ENCODE data around the gene KIF20B.
"Not testable (repeated sequence)": the region's sequence is repeated elsewhere in the genome, so short reads cannot be mapped to it uniquely, and the experiment has no call there.

Gene KIF20B

DNA sequence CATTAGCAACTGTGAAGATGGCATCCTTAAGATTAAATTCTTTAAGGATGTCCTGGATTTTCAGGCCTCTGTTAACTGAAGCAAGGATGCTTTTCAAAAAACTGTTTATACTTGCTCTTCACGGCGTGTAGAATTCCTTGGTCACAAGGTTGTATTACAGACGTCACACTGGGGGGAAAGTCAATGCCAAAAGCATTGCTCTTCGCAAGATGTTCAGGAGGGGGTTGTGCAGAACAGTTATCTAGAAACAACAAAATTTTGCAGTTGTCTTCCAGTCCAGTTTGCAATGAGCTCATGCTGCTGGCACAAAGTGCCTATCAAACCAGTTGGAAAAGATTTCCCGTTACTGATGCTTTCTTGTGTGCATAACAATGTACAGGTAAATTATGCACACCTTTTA, 8.2 kb upstream of the KIF20B start:
- DNase-seq, result no peak

DNA sequence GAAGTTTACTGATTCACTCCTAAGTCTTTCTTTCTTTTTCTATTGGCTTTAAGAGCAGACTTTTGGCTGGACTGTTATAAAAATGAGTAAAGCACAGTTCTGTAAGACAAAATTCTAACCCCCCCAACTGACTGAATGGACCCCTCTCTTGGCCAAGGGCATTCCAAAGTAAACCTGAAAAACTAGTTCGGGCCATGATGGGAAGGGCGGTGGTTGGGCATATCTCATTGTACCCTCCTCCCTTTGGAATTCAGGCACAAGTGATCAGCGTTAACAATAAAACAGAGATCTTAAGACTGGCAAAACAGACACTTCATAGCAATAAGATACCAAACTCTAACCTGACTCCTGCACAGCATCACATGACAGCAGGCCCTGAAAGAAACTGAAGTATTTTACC, 6.1 kb upstream of the KIF20B start:
- DNase-seq, result no peak

DNA sequence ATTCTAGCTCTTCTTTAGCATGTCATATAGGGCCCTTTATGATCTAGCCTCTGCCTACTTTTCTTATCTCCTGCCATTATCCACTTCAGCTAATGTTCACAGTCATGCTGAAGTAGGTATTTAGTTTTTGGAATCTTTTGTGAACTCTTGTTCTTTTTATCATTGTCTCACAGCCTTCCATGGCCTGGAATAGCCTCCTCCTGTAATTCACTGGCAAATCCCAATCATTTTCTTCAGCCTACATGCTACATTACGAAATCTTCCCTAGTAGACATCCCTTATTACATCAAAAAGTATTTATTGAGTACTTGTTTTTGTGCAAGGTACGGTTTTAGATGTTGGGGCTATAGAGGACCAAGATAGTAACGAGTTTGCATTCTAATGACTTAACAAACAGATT, 3.4 kb upstream of the KIF20B start:
- DNase-seq, result no peak

DNA sequence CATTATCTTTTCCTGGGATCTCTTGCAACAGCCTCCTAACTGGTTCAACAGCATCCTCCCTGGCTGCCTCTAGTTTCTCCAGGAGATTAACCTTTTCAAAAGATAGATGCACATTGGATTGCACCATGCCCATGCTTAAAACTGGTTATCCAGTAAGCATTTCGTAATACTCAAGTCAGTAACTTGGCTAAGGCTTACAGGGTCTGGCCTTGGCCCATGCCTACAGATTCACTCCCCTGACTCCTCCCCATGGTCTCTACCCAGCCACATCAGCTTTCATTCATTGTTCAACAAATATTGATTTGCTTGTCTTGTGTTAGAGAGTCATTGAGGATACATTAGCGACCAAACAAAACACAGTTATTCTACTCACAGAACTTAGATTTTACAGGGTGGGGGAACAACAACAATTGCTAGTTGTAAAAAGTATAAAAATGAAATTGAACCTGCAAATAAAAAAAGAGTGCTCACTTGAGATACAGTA, 1.8 kb upstream of the KIF20B start:
- DNase-seq, result no peak

DNA sequence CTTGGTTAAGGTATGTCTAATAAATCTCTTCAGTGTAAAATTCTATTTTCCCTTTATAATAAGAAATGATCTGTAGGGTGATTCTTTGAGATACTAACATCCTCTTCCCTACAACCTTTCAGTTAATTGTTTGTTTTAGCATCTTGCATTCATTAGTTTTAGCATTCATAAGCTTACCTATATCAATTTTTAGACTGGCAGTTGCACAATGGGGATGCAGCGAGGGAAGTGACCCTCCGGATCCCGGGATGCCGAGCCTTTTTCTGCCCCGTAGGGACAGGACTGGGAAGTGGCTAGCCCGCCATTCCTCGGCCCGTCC, 508 bp upstream of the KIF20B start:
- DNase-seq, result no peak

DNA sequence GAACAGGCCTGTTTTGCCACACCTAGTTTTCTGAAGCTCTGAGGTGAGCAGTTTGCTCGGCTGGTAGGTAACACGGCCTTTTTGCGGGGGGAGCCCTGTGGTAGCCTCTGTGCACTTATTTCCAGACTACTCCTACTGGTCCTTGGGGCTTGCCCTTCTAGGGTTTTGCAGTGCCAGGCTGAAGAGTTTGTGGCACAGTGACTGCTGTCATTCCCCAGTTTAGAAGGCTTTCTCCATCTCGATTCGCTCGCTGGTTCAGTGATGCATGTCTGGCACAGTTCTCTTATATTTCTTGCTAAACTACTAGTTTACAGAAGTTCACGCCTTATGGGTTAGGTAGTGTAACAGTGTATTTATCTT, 711 bp downstream of the KIF20B start:
- DNase-seq, result peak; percentile 26

DNA sequence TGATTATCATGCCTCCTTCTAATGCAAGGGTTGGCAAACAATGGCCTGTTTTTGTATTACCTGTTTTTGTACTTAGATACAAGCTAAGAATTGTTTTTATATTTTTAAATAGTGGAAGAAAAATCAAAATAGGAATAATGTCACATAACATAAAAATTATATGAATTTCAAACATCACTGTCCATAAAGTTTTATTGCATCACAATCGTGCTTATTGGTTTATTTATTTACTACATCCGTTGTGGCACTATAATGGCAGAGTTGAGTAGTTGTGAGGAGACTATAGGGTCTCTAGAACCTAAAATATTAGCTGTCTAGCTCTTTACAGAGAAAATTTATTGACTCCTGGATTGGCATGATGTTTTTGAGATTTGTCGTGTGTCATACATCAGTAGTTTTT, 4.1 kb downstream of the KIF20B start:
- no peak for DNase-seq

DNA sequence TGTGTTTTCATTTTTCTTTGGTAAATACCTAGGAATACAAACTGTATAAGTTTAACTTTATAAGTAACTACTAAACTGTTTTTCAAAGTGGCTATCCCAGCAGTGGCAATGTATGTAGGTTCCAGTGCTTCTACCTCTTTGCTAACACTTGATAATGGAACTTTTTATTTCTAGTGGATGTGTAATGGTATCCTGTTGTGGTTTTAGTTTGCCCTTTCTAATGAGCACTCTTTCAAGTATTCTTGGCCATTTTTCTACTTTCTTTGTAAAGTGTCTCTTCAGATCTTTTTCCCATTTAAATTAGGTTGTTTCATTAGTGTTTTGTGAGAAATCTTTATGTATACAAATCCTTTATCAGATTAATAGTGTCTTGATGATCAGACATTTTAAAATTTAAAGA, 4.6 kb downstream of the KIF20B start:
- DNase-seq, result no peak

DNA sequence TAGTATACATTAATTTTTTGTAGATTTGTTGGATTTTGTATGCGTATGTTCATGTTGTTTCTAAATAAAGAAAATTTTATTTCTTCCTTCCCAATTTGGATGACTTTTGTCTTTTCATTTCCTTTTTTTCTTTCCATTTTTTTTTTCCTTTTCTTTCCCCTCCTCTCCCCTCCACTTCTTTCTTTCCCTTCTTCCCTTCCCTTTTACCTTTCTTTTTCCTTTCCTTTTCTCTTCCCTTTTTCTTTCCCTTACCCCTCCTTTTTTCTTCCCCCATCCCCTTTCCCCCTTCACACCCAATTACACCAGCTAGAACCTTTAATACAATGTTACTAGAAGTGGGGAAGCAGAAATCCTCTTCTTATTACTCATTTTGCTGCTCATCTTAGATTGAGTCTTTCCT, 6.0 kb downstream of the KIF20B start:
- no peak for DNase-seq

DNA sequence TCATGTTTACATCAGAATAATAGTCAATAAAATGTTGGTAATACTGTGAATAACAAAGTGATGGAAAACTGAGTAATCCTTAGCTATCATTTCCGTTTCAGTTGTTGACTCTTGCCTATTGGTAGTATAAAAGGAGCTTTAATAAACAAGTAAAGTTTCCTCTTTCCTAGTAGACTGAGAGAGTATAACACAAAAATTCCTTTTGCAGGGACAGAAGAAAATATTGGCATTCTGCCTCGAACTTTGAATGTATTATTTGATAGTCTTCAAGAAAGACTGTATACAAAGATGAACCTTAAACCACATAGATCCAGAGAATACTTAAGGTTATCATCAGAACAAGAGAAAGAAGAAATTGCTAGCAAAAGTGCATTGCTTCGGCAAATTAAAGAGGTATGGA, 9.4 kb downstream of the KIF20B start:
- no peak for DNase-seq

DNA sequence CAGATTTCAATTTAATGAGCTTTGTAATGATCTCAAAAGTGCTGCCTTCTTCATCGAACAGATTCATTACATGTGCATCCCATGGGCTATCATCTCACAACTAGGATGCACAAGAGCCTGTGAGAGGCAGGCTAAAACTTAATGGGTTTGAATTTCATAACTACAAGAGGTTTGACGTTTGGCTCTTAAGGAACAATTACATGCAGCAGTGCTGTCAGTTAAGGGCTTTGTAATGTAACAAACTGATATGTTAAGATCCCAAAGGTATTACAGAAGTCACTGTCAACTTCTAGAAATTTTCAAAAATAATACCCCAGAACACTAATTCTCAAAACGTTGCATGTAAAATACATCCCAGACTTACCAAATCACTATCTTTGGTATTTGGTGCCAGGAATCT, 33.2 kb downstream of the KIF20B start:
- no peak for DNase-seq

DNA sequence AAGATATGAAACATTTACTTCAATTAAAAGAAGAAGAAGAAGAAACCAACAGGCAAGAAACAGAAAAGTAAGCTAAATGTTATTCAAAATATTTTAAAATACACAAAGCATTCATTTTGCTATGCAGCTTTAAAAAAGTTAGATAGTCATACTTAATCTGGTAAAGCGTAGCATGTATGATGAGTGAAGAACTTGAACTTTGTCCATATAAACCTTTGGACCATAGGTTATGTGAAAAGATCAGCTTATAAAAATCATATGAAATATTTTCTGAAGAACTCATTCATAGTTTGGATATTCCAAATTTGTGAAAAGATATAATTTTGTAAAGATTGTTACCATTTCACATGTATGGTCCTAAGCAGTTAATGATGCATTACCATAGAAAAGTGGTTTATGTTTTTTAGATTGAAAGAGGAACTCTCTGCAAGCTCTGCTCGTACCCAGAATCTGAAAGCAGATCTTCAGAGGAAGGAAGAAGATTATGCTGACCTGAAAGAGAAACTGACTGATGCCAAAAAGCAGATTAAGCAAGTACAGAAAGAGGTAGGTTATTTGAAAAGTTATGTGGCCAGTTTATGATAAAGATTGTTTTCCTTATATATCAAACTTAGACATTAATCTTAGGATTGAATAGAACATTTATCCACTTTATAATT, 37.3 kb downstream of the KIF20B start:
- DNase-seq, result no peak

DNA sequence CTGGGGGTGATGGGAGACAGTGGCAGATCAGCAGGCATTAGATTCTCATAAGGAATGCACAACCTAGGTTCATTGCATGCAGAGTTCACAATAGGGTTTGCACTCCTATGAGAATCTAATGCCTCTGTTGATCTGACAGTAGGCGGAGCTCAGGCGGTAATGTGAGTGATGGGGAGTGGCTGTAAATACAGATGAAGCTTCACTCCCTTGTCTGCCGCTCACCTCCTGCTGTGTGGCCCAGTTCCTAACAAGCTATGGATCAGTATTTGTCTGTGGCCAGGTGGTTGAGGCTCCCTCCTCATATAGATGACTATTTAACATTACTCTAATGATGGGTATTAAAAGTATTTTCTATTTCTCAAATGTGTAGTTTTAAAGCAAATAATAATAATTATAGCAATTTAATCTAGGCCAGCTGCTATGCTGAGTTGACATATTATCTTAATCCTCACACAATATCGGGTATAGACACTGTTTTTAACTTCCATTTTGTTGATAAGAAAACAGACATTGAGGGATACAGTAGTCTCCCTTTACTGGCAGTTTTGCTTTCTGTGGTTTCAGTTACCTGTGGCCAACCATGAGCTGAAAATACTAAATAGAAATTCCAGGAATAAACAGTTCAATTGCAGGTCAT, 39.9 kb downstream of the KIF20B start:
- no peak for DNase-seq

DNA sequence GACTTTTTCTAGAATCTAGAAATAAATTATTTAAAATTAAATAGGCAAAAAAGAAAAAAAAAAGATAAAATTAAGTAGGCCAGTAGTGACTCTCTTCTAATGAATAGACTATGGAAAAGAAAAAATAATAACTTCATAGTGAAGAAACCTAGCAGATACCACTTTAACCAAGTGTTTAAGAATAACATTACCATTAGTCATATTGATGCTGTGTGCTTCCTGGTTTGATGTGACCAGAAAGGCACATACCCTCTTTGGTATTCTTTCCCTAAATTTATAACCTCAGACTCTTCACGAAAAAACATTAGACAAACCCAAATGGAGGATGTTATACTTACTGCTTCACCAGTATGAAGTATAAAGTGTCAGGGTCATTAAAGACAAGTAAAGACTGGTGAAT, 42.6 kb downstream of the KIF20B start:
- DNase-seq, result no peak

DNA sequence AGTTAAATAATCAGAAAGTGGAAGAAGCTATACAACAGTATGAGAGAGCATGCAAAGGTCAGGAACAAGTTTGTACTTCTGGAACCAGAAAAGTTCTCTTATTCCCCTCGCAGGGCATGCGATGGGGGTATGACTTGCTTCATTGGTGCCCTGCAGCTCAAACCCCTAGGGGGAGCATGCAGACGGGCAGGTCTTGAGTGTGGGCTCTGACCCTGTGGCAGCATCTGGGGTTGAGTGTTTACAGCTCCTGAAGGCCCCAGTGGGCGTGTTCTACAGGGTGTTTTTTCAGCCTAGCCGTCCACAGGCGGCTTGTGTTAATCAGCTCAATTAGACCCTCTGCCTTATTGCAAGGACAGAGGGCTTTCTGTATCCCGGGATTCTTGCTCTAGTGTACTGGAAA, 44.5 kb downstream of the KIF20B start:
- DNase-seq, result no peak

DNA sequence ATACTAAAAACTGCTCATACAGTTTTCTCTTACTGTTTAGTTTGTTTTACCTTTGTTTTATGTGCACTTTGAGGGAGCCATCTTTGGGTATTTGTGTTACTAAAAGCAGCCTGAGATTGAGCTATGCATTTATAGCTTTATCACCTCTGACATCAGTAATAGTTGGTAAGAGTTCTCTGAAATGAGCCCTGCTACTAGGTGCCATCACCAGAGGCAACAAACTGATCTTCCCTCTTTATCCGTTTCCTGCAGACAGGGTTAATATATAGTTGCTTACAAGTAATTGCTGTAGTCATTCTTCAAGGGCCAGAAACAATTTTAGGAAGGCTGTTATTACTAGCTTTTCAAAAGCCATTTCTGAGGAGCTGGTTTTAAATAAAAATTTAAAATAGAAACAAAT, 49.1 kb downstream of the KIF20B start:
- DNase-seq, result no peak

DNA sequence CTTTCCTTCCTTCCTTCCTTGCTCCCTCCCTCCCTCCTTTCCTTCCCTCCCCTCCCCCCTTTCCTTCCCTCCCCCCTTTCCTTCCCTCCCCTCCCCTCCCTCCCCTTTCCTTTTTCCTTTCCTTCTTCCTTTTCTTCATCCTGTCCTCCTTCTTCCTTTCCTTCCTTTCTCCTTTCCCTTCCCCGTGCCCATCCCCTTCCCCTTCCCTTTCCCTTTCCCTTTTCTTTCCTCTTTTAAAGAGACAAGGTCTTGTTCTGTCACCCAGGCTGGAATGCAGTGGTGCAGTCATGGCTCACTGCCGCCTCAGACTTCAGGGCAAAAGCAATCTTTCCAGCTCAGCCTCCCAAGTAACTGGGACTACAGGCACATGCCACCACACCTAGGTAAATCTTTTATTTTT, 54.0 kb downstream of the KIF20B start:
- no peak for DNase-seq

DNA sequence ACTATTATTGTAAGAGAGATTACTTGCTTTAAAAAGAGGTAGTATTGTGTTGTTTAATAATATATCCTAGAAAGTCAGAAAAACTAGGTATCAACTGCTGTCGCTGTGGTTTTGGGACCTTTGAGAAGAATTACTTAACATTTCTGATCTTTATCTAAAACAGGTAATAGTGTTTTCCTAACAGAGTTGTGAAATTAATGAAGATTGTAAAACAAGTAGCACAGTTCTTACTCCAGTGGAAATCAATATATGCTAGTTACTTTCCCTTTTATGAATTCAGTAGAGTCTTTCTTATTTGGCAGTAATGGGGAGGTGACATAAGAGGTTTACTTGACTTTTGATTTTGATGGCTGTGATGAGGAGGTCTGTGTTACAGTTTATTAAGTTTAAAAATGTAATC, 58.1 kb downstream of the KIF20B start:
- DNase-seq, result no peak

DNA sequence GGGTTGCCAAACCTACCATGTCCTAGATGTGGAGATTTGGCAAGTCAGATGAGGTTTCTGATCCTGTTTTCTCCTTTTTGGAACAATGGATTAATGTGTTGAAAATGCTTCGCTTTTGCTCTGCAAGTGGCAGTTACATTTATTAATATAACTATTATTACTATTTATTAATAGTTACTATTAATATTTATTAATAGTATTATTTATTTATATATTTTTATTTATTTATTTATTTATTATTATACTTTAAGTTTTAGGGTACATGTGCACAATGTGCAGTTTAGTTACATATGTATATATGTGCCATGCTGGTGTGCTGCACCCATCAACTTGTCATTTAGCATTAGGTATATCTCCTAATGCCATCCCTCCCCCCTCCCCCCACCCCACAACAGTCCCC, 62.3 kb downstream of the KIF20B start:
- not testable (repeated sequence) for DNase-seq

DNA sequence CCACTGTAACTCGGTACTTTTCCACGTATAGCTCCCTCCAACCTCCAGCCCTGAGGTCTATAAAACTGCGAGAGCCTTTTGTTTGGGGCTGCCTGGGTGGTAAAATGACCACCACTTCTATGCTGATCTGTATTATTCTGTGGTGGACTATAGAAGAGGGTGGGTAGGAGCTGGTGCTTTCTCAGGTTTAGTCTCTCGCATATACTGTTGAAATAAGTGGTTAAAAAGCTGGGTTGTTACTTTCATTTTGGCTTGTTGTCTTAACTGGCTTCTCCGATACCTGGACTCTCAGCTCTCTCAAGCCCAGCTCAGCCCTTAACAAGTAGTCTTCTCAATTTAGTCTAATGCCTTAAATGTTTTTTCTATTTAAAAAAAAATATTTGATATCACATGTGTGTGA, 70.3 kb downstream of the KIF20B start:
- DNase-seq, result no peak

DNA sequence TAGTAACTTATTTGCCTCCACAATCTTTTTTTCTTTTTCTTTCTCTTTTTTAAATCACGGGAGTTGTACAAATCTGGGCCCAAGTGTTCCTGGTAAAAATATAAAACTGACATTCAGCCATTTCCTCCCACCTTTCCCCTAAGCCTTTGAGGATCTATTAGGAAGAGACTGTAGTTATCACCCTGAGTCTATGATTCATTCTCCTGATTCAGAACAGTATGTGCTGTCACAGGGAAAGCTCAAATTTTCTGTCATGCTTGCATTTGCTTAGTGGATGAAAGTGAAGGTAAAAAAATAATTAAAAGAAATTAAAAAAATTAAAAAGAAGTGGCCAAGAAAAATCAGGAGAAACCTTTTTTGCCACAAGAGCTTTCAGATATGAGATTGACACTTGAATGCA, 71.7 kb downstream of the KIF20B start:
- no peak for DNase-seq

DNA sequence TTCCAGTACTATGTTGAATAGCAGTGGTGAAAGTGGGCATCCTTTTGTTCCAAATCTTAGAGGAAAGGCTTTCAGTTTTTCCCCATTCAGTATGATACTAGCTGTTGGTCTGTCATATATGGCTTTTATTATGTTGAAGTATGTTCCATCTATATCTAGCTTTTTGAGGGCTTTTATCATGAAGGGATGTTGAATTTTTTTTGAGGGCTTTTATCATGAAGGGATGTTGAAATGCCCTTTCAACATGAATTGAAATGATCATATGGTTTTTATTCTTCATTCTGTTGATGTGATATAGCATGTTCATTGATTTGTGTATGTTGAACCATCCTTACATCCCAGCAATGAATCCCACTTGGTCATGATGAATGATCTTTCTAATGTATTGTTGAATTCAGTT, 75.3 kb downstream of the KIF20B start:
- DNase-seq, result no peak

DNA sequence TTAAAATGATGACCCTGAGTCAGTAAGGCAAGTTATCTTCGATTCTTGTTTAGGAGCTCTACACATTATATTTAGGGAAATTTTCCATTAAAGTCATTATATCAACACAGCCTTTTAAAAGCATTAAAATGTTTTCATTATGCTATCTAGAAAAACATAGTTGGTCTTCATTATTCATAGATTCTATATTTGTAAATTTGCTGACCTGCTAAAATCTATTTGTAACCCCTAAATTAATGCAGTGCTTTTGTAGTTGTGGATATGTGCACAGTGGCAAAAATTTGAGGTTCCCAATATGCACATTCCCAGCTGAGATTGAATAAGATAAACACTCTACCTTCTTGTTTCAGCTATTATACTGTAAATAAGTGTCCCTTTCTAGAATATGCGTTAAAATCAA, 81.1 kb downstream of the KIF20B start:
- DNase-seq, result no peak

DNA sequence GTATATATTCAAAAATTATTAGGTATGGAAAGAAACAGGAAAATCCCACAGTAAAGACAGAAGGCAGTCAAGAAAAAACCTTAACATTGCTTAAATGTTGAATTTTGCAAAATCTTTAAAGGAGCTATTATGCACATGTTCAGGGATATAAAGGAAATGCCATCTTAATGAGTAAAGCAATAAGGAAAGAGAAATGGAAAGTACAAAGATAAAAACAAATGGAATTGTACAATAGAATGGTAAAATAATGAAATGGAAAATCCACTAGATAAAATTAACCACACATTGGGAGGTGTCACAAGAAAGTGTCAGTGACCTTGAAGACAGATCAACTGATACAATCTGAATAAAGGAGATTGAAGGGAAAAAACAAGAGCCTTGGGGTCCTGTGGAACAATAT, 82.0 kb downstream of the KIF20B start:
- no peak for DNase-seq

DNA sequence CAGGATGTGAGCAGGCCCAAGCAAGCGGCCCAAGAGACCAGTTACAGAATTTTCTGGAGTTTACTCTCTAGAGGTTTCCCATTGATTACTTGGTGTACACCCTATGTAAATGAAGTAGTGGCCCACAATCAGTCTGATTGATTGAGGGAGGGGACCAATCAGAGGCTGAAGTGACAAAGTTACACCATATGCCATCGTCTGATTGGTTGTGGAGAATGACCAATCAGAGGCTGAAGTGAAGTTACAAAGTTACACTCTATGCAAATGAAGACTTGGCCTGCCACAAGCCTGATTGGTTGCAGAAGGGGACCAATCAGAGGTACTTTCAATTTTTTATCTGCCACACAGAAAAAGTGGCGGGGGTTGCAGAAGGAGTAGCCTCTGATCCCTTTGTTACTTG, 83.7 kb downstream of the KIF20B start:
- no peak for DNase-seq
